GM08714 (cell line): ENCODE results near the gene CCNA2.

Experiments used
- H3K4me3 ChIP-seq: fragments of 200-500 bp; sonication (Bioruptor generic); 2 replicates; pipeline ENCODE4 v1.5.1; 2014; ENCODE audit warnings: mild to moderate bottlenecking, low read length, inconsistent platforms
- ZNF274 ChIP-seq: IDR thresholded peaks from 2 replicates; pipeline ENCODE4 v1.6.1; 2012; ENCODE audit warnings: mild to moderate bottlenecking, low read depth, low read length

The CCNA2 gene

DNA sequence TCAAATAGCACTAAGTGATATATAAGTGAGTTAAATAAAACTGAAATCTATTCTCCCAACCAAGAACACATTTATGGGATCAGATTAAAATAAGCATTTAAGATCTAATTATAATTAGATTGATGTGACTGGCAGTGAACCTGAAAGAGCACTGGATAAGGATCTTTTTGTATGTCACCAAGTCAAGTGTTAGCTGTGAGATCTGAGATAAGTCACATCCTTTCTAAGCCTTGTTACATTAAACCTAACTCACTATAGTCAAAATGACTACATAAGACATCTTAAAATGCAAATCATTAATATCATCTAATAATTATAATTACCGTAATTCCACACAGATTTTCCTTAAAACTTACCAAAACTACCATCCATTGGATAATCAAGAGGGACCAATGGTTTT is 1.6 kb downstream of the CCNA2 start:
- H3K4me3 ChIP-seq: peak overlapping the region; percentile 83
- TF ChIP-seq ZNF274: no peak

DNA sequence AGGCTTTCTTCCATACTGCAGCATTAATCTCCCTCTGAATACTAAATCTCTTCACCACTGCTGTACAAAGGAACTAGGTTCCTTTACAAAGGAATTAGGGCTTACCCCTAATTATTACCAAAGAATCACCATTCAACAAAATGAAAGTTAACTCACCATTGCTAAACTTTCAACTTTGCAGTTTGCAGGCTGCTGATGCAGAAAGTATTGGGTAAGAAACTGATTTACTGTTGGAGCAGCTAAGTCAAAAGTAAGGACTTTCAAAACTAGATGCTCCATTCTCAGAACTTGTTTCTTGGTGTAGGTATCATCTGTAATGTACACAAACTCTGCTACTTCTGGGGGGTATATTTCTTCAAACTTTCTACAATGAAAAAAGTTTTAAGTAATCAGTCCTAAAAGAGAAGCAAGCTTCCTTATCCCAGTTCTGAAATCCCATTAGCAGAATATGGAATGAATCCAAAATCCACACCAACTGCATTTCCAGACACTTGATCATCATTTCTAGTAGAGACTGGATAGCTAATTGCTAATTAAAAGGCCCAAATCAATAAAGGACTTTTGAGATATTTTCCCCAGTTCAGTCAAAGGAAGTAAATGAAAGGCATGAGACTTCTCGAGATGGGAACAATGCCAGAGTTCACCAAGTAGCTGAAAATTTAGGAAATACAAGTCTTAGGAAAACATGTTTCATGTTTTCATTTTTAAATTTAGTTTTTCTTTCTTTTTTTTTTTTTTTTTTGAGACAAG is 4.3 kb downstream of the CCNA2 start:
- H3K4me3 ChIP-seq: no peak overlapping the region
- TF ChIP-seq ZNF274: no peak

GRCh38 chr4:121818215-121818614 is 5.5 kb downstream of the CCNA2 start:
- TF ChIP-seq ZNF274: no peak
- H3K4me3 ChIP-seq: no peak overlapping the region

DNA sequence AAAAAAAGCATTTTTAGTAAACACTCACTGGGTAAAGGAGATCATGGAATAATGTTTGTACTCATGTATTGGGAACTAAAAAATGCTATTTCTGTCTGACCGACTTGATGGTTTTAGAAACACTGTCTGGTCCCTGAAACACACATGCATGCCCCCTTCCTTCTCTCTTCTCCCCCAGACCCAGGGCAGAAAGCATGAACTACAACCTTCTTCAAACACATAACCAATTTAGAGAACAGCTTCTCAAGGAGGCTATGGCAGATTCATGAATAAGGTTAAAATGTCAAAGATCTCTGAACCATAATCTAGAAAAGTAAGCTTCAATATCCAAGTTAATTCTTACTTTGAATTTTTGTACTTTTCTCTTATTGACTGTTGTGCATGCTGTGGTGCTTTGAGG is 6.0 kb downstream of the CCNA2 start:
- TF ChIP-seq ZNF274: no peak
- no peak overlapping the region for H3K4me3 ChIP-seq

- no peak for TF ChIP-seq ZNF274
- H3K4me3 ChIP-seq: no peak overlapping the region
Measured at GRCh38 chr4:121817006-121817405, 6.7 kb downstream of the CCNA2 start.

- H3K4me3 ChIP-seq: no peak overlapping the region
- no peak for TF ChIP-seq ZNF274
Measured at GRCh38 chr4:121814756-121815155, 8.9 kb downstream of the CCNA2 start.

- TF ChIP-seq ZNF274: no peak
- no peak overlapping the region for H3K4me3 ChIP-seq
Measured at GRCh38 chr4:121811122-121811521, 12.6 kb downstream of the CCNA2 start.

- no peak for TF ChIP-seq ZNF274
- H3K4me3 ChIP-seq: no peak overlapping the region
Measured at GRCh38 chr4:121806411-121806810, 17.3 kb downstream of the CCNA2 start.

DNA sequence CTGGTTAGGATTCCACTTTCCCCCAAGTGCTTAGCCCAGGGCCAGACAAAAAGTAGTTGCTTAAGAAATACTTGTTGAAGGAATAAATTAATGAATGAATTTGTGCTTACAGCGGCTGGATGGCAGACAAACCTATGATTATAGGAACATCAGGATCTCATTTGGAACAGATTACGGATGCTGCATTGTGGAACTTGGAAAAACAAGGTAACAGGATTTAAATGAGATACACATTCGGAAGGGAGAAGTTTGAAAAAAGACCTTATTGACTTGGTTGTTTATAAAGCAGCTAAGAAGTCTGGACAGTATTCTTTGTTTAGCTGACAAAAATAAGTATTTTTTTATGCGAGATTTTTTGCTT is 22.0 kb downstream of the CCNA2 start:
- TF ChIP-seq ZNF274: no peak

DNA sequence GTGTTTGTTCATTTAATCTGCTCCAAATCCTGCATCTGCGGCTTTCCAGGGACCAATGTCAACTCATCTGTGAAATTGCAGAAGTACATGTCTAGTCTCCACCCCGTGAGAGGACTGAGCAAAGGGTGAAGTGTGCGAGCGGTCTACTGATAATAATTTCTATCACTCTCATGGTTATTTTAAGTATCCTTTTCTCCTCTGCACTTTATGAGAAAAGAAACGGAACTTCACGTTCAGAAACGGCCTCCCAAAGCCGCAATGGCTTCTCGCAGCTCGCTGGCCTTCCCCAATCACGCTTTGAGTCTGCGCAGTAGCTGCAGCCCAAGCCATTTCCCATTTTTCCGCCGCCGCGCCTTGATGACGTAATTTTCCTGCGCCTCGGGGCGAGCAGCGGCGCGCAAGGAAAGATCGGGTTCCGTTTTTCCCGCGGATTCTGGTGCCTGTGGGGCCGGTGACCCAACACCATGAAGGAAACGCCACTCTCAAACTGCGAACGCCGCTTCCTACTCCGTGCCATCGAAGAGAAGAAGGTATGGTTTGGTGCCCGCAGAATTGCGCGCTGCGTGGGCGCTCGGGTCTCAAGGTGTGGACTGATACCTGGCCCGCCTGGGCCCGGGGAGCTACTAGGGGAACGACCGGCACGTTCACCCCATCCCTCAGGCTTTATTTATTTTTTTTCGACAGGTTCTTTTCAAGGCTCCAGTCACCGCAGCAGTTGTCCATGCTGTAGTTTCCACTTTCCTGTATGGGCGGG is 22.5 kb downstream of the CCNA2 start, which contains the start of gene EXOSC9:
TSS of gene EXOSC9 (plus strand) at position 363 of the 754 bp plus-strand sequence. CDS start at position 465, 102 bp downstream.
- TF ChIP-seq ZNF274: no peak
- H3K4me3 ChIP-seq: peak within 1 kb of the TSS; percentile 99

More for the DNA sequence above, 22.0 kb downstream of the CCNA2 start:
- peak overlapping the region; percentile 99 for H3K4me3 ChIP-seq

DNA sequence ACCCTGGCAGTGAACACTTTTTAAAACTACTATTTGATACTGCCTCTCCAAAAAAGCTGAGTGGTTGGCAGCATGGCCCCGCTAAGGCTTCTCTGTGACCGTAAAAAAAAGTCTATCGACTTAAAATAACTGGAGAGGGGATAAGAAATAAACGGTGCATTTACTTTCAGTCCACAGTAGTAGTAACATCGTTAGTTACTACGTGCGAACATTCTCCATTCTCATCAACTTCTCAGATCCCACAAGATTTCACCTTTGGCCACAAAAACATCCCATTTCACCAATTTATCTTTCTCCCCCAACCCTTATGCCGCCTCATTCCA is 23.1 kb downstream of the CCNA2 start:
- no peak for TF ChIP-seq ZNF274
- H3K4me3 ChIP-seq: peak overlapping the region; percentile 99

GRCh38 chr4:121799867-121800501 is 23.7 kb downstream of the CCNA2 start:
- no peak overlapping the region; the same call in 1 of the 2 replicates for H3K4me3 ChIP-seq
- no peak for TF ChIP-seq ZNF274

DNA sequence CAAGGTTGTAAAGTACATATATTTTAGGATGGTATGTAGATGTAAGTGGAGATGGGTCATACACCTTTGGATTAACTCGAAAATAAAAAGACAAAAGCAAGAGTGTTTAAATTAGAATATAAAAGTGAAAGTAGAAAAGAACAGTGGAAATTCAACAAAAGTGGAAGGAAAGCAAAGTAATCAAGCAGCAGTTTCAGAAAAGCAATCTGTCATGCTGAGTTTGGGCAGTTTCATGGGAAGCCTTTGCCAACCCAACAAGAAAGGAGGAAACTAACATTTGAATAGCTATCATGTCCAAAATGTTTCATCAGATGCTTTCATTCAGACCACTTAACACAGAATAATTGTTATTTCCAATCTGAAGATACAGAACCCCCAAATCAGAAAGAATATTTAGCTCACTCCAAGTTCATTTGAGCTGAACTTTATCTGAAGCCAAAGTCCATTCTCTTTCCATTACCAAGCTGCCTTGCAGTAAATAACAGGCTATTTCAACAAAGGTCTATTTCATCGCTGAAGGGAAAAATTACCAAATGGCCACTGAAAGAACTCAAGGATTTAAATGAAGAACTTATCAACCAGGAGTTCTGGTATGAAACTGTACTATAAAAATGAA is 24.4 kb downstream of the CCNA2 start:
- no peak overlapping the region for H3K4me3 ChIP-seq
- TF ChIP-seq ZNF274: no peak

DNA sequence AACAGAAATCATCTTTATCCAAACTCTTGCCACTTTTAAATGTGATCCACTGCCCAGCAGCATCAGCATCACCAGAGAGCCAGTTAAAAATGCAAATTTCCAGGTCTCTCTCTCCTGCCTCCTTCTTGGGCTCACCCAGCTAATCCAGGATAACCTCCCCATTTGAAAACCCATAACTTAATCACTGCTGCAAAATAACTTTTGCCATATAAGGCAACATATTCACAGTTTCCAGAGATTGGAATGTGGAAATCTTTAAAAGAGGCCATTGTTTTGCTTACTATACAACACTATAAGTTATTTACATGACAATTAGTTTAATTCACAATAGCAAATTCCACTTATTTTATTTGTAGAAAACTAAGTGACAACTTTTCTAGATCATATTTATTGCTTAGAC is 27.4 kb downstream of the CCNA2 start:
- TF ChIP-seq ZNF274: no peak
- H3K4me3 ChIP-seq: no peak overlapping the region
